ENCODE results near the gene SASH1.

SASH1 gene

GRCh38 chr6:148563066-148563465 lies 220.4 kb downstream of the SASH1 start:
- Histone ChIP-seq H3K4me1 (ENCODE audit: control insufficient read depth, insufficient read depth, low read length) (no peaks in the 10 kb centered on the region), H3K27ac (ENCODE audit: extremely low read depth, low read depth, low read length) (no peak overlapping the region), H3K9me3 (ENCODE audit: control insufficient read depth, insufficient read depth, low read depth, low read length) (no peaks in the 10 kb centered on the region), H3K4me3 (ENCODE audit: low read depth, low read length) (no peak overlapping the region), H3K36me3 (ENCODE audit: control insufficient read depth in 2 of 2, insufficient read depth in 1 of 2, low read length in 2 of 2) (no peaks in the 10 kb centered on the region)
- TF ChIP-seq ZNF488 (tag by site-specific recombination; IDR thresholded peaks at IDR 0.05) = no peak
- TF ChIP-seq ZBTB7A (tag by site-specific recombination; IDR thresholded peaks at IDR 0.05; ENCODE audit: low read depth) = no peak
- TF ChIP-seq ZBTB48 (tag by site-specific recombination; IDR thresholded peaks at IDR 0.05) = no peak
- no peak for TF ChIP-seq ZNF776 (tag by site-specific recombination; IDR thresholded peaks at IDR 0.05; ENCODE audit: borderline replicate concordance)
- TF ChIP-seq KLF7 (tag by site-specific recombination; IDR thresholded peaks at IDR 0.05; ENCODE audit: borderline replicate concordance) = no peak
- TF ChIP-seq ZNF660 (tag by site-specific recombination; IDR thresholded peaks at IDR 0.05) = no peak
- TF ChIP-seq ZNF211 (tag by site-specific recombination; IDR thresholded peaks at IDR 0.05; ENCODE audit: low read depth) = no peak
- no peak for TF ChIP-seq HOXD13 (CRISPR knock-in tag; IDR thresholded peaks at IDR 0.05; ENCODE audit: borderline replicate concordance)
- ChIA-PET CTCF (interaction anchor here (1.3 to 4.9 kb wide), 2 partner anchors 14 to 396 kb away, joined by 4 to 41 read pairs; no protein-coding TSS in a partner anchor), POLR2A (no interaction called here)

- TF ChIP-seq MEIS1 (CRISPR knock-in tag; IDR thresholded peaks at IDR 0.05; ENCODE audit: borderline replicate concordance) (no peak), ZBTB44 (tag by site-specific recombination; IDR thresholded peaks at IDR 0.05) (no peak), ZNF366 (tag by site-specific recombination; conservative IDR thresholded peaks at IDR 0.05) (no peak), GLIS1 (tag by site-specific recombination; IDR thresholded peaks at IDR 0.05) (no peak), INSM2 (tag by site-specific recombination; IDR thresholded peaks at IDR 0.05) (no peak), ZNF692 (tag by site-specific recombination; IDR thresholded peaks at IDR 0.05) (no peak), ZNF292 (tag by site-specific recombination; IDR thresholded peaks at IDR 0.05; ENCODE audit: borderline replicate concordance, low read depth) (no peak), ZNF341 (tag by site-specific recombination; IDR thresholded peaks at IDR 0.05; ENCODE audit: low read depth) (no peak), ZNF433 (tag by site-specific recombination; IDR thresholded peaks at IDR 0.05; ENCODE audit: low read depth) (no peak), ZNF362 (tag by site-specific recombination; IDR thresholded peaks at IDR 0.05) (no peak)
- Histone ChIP-seq H3K9me3 (ENCODE audit: control insufficient read depth, insufficient read depth, low read depth, low read length) (no peaks in the 10 kb centered on the region), H3K36me3 (ENCODE audit: control insufficient read depth in 2 of 2, insufficient read depth in 1 of 2, low read length in 2 of 2) (no peaks in the 10 kb centered on the region), H3K27ac (ENCODE audit: extremely low read depth, low read depth, low read length) (no peak overlapping the region), H3K4me1 (ENCODE audit: control insufficient read depth, insufficient read depth, low read length) (no peaks in the 10 kb centered on the region), H3K4me3 (ENCODE audit: low read depth, low read length) (no peak overlapping the region)
- ChIA-PET CTCF (interaction anchor here (0.5 to 1.6 kb wide), 3 partner anchors 13 to 521 kb away, joined by 3 to 9 read pairs (median 5); no protein-coding TSS in a partner anchor), POLR2A (no interaction called here)
These were observed 221.9 kb downstream of the SASH1 start for GRCh38 chr6:148564494-148565035.

All from HEK293 (cell line).